MM.1S (cell line): ENCODE measurements around the gene IFNA17.
"Not testable (repeated sequence)": the region's sequence is repeated elsewhere in the genome, so short reads cannot be mapped to it uniquely, and the experiment has no call there.

Source experiments
- EZH2 ChIP-seq: fragments of 300-600 bp; sonication (generic); optimal IDR thresholded peaks from 2 replicates; pipeline ENCODE3; 2017; ENCODE audit warnings: low read depth, mild to moderate bottlenecking, antibody characterized with exemption, low read length, mixed read lengths
- EZH2phosphoT487 ChIP-seq: fragments of 300-600 bp; sonication (generic); IDR thresholded peaks from 2 replicates; pipeline ENCODE4 v1.6.1; 2018; ENCODE audit warnings: antibody characterized with exemption, low read length

GRCh38 chr9:21194867-21195776 is 32.9 kb downstream of the IFNA17 start:
- not testable (repeated sequence) for TF ChIP-seq EZH2, EZH2phosphoT487
